Keratinocyte (primary cell): ENCODE results near the gene ATP8A2. TPM values are rescaled to one million over a fixed set of nuclear protein-coding genes. Genes with fewer than 3 reads are reported as not detected.

Experiments
- DNase-seq: peaks from one replicate; pipeline ENCODE4 v3.0.0-alpha.2; 2011; ENCODE audit warnings: low read depth, missing footprints, low spot score
- FAIRE-seq: peaks from 2 replicates; lab custom pipeline; 2011; peaks lifted over from hg19 to GRCh38; lab: Jason Lieb, UNC
- H2AFZ ChIP-seq: 2 replicates; pipeline ENCODE4 v1.6.0; 2012; ENCODE audit warnings: low read length, control low read depth, inconsistent platforms; ENCODE audit not compliant: control insufficient read depth
- H3K27ac ChIP-seq: 2 replicates; pipeline ENCODE4 v1.5.1; 2011; ENCODE audit warnings: low read length; ENCODE audit not compliant: control insufficient read depth, insufficient read depth
- H3K27me3 ChIP-seq: 3 replicates; pipeline ENCODE4 v1.6.0; 2011; ENCODE audit warnings: low read length; ENCODE audit not compliant: control insufficient read depth, insufficient read depth; ENCODE audit errors: extremely low read depth
- H3K36me3 ChIP-seq, 2 experiments: 2 replicates in 1 of 2; 3 replicates in 1 of 2; pipeline ENCODE4 v1.5.1; 2011; ENCODE audit warnings: low read length in 2 of 2, mild to moderate bottlenecking in 1 of 2; ENCODE audit not compliant: control insufficient read depth in 2 of 2, insufficient read depth in 2 of 2; ENCODE audit errors: extremely low read depth in 1 of 2
- H3K4me1 ChIP-seq: 3 replicates; pipeline ENCODE4 v1.5.1; 2011; ENCODE audit warnings: low read length; ENCODE audit not compliant: control insufficient read depth, insufficient read depth; ENCODE audit errors: extremely low read depth
- H3K4me2 ChIP-seq: 3 replicates; pipeline ENCODE4 v1.6.0; 2011; ENCODE audit warnings: low read depth, low read length; ENCODE audit not compliant: control insufficient read depth, insufficient read depth; ENCODE audit errors: extremely low read depth
- H3K4me3 ChIP-seq, 3 experiments: fragments of 200-600 bp in 1 of 3; sonication (generic) in 1 of 3; 2 replicates in 2 of 3; 3 replicates in 1 of 3; pipeline ENCODE4 v1.5.1; 2011 to 2016; ENCODE audit warnings: low read length in 3 of 3, mild to moderate bottlenecking in 3 of 3, control low read depth in 2 of 3, inconsistent platforms in 1 of 3, low read depth in 1 of 3, mixed read lengths in 1 of 3, mixed run types in 1 of 3, moderate library complexity in 1 of 3; ENCODE audit not compliant: control insufficient read depth in 2 of 3, insufficient read depth in 2 of 3; ENCODE audit errors: extremely low read depth in 1 of 3
- H3K79me2 ChIP-seq: 2 replicates; pipeline ENCODE4 v1.6.0; 2012; ENCODE audit warnings: low read length; ENCODE audit not compliant: control insufficient read depth, insufficient read depth
- H3K9ac ChIP-seq: 3 replicates; pipeline ENCODE4 v1.6.0; 2011; ENCODE audit warnings: low read length; ENCODE audit not compliant: control insufficient read depth, insufficient read depth; ENCODE audit errors: extremely low read depth
- H3K9me1 ChIP-seq: 3 replicates; pipeline ENCODE4 v1.6.0; 2011; ENCODE audit warnings: low read length; ENCODE audit not compliant: control insufficient read depth, insufficient read depth; ENCODE audit errors: extremely low read depth
- H3K9me3 ChIP-seq: 2 replicates; pipeline ENCODE4 v1.5.1; 2012; ENCODE audit warnings: low read depth, low read length; ENCODE audit not compliant: control insufficient read depth
- H4K20me1 ChIP-seq: 3 replicates; pipeline ENCODE4 v1.6.0; 2011; ENCODE audit warnings: low read length; ENCODE audit not compliant: control insufficient read depth, insufficient read depth; ENCODE audit errors: extremely low read depth
- EZH2 ChIP-seq: IDR thresholded peaks from one replicate; pipeline ENCODE4 v1.6.1; 2012; ENCODE audit warnings: inconsistent platforms, mild to moderate bottlenecking, low read length, moderate library complexity
- dilution Hi-C: fragments of 300-500 bp; cut with MboI; formaldehyde crosslinking; loops from one replicate; pipeline ENCODE4 v1.7.0; 2020; ENCODE audit warnings: low sequenced_read_pairs; ENCODE audit not compliant: extremely low pct_ligation_motif_present
- polyA plus RNA-seq, 5 experiments: library from polyadenylated mRNA; depleted of rRNA in 3 of 5; stranded (reverse) in 3 of 5; stranded (forward) in 1 of 5; unstranded in 1 of 5; fragments of >200 nt; gene quantifications; 1 replicate in 1 of 5; 2 replicates in 3 of 5; 3 replicates in 1 of 5; pipeline versions ENCODE4 v1.2.1 to v1.2.3, GENCODE V29; 2011 to 2012; ENCODE audit warnings: missing spikeins in 2 of 5, low read depth in 1 of 5, low replicate concordance in 1 of 5
- TF ChIP-seq, protein P1 (sequence below), 3 experiments: IDR thresholded peaks in 1 of 3; conservative IDR thresholded peaks in 1 of 3; optimal IDR thresholded peaks in 1 of 3; 2 replicates in 2 of 3; 3 replicates in 1 of 3; pipeline versions ENCODE3 to v1.5.1; 2011; ENCODE audit warnings: low read length in 3 of 3, mild to moderate bottlenecking in 3 of 3, moderate library complexity in 2 of 3, control low read depth in 1 of 3, inconsistent platforms in 1 of 3; ENCODE audit not compliant: insufficient read depth in 2 of 3; ENCODE audit errors: extremely low read depth in 1 of 3

ATP8A2 gene
- polyA plus RNA-seq, 1 donor (not counting 4 experiments of a cell fraction or from before 2014, with no cell fraction given) = 0.16 TPM

DNA sequence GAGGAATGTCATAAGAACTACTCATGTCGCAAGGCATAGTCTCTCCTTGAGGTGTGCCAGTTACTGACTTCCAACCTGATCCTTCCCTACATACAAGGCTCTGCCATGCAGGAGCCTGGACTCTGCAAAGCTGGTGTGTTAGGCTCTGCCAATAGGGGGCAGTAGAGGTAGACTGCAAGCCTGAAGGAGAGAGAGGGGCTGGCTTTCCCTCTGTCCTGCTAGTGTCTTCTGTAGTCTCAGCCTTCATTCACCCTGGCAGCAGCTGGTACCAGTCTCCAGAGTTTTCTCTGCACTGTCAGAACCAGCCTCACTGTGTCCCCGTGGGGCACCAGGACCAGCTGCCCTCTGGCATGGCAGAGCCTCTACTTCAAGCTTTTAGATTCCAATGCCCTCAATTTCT, 665.5 kb downstream of the ATP8A2 start:
- H3K9me1 ChIP-seq = no peaks in the 10 kb centered on the region
- DNase-seq (no peak), FAIRE-seq (no peak)
- TF ChIP-seq, protein P1, sequence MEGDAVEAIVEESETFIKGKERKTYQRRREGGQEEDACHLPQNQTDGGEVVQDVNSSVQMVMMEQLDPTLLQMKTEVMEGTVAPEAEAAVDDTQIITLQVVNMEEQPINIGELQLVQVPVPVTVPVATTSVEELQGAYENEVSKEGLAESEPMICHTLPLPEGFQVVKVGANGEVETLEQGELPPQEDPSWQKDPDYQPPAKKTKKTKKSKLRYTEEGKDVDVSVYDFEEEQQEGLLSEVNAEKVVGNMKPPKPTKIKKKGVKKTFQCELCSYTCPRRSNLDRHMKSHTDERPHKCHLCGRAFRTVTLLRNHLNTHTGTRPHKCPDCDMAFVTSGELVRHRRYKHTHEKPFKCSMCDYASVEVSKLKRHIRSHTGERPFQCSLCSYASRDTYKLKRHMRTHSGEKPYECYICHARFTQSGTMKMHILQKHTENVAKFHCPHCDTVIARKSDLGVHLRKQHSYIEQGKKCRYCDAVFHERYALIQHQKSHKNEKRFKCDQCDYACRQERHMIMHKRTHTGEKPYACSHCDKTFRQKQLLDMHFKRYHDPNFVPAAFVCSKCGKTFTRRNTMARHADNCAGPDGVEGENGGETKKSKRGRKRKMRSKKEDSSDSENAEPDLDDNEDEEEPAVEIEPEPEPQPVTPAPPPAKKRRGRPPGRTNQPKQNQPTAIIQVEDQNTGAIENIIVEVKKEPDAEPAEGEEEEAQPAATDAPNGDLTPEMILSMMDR (optimal IDR thresholded peaks at IDR 0.05 in 1 of 3, IDR thresholded peaks at IDR 0.05 in 1 of 3, conservative IDR thresholded peaks at IDR 0.05 in 1 of 3; ENCODE audit: extremely low read depth in 1 of 3, insufficient read depth in 2 of 3, low read length in 3 of 3) = peak; percentile 57 to 86 (median 65)
- TF ChIP-seq EZH2 = no peak
- H3K27me3 ChIP-seq = no peaks in the 10 kb centered on the region
- H3K27ac ChIP-seq = no peak overlapping the region
- H3K4me2 ChIP-seq = no peak overlapping the region
- no peak overlapping the region for H3K4me3 ChIP-seq
- no peak overlapping the region for H3K9ac ChIP-seq
- no peaks in the 10 kb centered on the region for H3K9me3 ChIP-seq
- H3K36me3 ChIP-seq = no peaks in the 10 kb centered on the region
- dilution Hi-C loops = no loop called here
- no peaks in the 10 kb centered on the region for H4K20me1 ChIP-seq
- H2AFZ ChIP-seq = no peak overlapping the region
- H3K4me1 ChIP-seq = no peaks in the 10 kb centered on the region
- no peaks in the 10 kb centered on the region for H3K79me2 ChIP-seq

DNA sequence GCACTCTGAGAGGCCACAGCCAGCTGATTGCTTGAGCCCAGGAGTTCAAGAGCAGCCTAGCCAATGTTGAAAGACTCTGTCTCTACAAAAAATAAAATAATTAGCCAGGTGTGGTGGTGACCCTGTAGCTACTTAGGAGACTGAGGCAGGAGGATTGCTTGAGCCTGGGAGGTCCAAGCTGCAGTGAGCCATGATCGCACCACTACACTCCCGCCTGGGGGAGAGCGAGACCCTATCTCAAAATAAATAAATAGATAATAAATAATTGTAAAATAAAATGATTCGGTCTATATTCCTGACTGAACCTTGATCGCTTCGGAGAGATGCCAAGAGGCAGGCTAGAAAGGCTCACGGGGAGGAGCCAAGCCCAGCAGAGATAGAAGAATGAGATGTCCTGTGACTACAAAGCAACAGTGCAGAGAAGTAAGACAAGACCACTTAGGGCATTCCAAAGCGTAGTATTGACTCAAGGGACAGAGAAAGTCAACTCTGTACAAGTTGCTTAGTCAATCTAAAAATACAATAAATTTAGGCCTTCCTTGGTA, 667.2 kb downstream of the ATP8A2 start:
- H3K79me2 ChIP-seq = no peaks in the 10 kb centered on the region
- DNase-seq = no peak
- no peak overlapping the region for H2AFZ ChIP-seq
- H3K4me1 ChIP-seq = no peaks in the 10 kb centered on the region
- H3K9ac ChIP-seq = no peak overlapping the region
- no peak overlapping the region for H3K4me2 ChIP-seq
- no peak for FAIRE-seq
- TF ChIP-seq EZH2 = no peak
- TF ChIP-seq, protein P1 (optimal IDR thresholded peaks at IDR 0.05 in 1 of 3, IDR thresholded peaks at IDR 0.05 in 1 of 3, conservative IDR thresholded peaks at IDR 0.05 in 1 of 3; ENCODE audit: extremely low read depth in 1 of 3, insufficient read depth in 2 of 3, low read length in 3 of 3) = no peak
- no peak overlapping the region for H3K27ac ChIP-seq
- H4K20me1 ChIP-seq = no peaks in the 10 kb centered on the region
- H3K9me1 ChIP-seq = no peaks in the 10 kb centered on the region
- dilution Hi-C loops = no loop called here
- H3K27me3 ChIP-seq = no peaks in the 10 kb centered on the region
- H3K4me3 ChIP-seq = no peak overlapping the region
- H3K36me3 ChIP-seq = no peaks in the 10 kb centered on the region
- H3K9me3 ChIP-seq = no peaks in the 10 kb centered on the region
